Activated B cell treated with CpG ODN at 0.5 μM for 24 hours (primary cell): ENCODE data around the gene FAM177B. TPM values are rescaled to one million over a fixed set of nuclear protein-coding genes. Genes with fewer than 3 reads are reported as not detected.

ENCODE experiments used
- ATAC-seq: fragments of 200-7000 bp; cut with Tn5 transposase; one replicate; pipeline ENCODE4 v1.10.0; 2021; ENCODE audit warnings: low read depth, mild to moderate bottlenecking, moderate library complexity
- CTCF ChIA-PET: fragments of 350-600 bp; sonication (Branson Sonifier 250); formaldehyde crosslinking; loops from one replicate; lab custom pipeline; 2021; ENCODE audit warnings: antibody characterized with exemption; lab: Charles Lee
- POLR2A ChIA-PET: fragments of 350-600 bp; sonication (Branson Sonifier 250); formaldehyde crosslinking; loops from one replicate; lab custom pipeline; 2021; ENCODE audit warnings: antibody characterized with exemption; lab: Charles Lee
- DNase-seq: peaks from one replicate; pipeline ENCODE4 v3.0.0; 2022
- H3K27ac Mint-ChIP-seq: one replicate; pipeline ENCODE4 v1.8.0; 2020; ENCODE audit warnings: mixed read lengths
- H3K27me3 Mint-ChIP-seq: one replicate; pipeline ENCODE4 v1.8.0; 2021; ENCODE audit warnings: mixed read lengths
- H3K36me3 Mint-ChIP-seq: one replicate; pipeline ENCODE4 v1.8.0; 2021; ENCODE audit warnings: low read depth, mixed read lengths
- H3K4me1 Mint-ChIP-seq: one replicate; pipeline ENCODE4 v1.8.0; 2021; ENCODE audit warnings: mixed read lengths
- H3K4me3 Mint-ChIP-seq: one replicate; pipeline ENCODE4 v1.8.0; 2020; ENCODE audit warnings: mild to moderate bottlenecking, mixed read lengths
- H3K9me3 Mint-ChIP-seq: one replicate; pipeline ENCODE4 v1.8.0; 2020; ENCODE audit warnings: mixed read lengths
- intact Hi-C: fragments of 100-400 bp; cut with micrococcal nuclease; formaldehyde crosslinking; loops from one replicate; pipeline ENCODE4 v1.15.1; 2024
- total RNA-seq: library from RNA; stranded (reverse); gene quantifications from 2 replicates; pipeline ENCODE4 v1.2.3, GENCODE V29; 2022
- TF ChIP-seq, protein P1 (sequence below): fragments of 200-600 bp; IDR thresholded peaks from one replicate; pipeline ENCODE4 v1.8.0; 2022; ENCODE audit warnings: antibody characterized with exemption, mild to moderate bottlenecking

FAM177B gene
- total RNA-seq, 1 donor from 2014 or later = 3.5 TPM

GRCh38 chr1:222786121-222786520 lies 49.1 kb downstream of the FAM177B start:
- peaks cover 2% of the 10 kb centered on the region for H3K36me3 Mint-ChIP-seq
- POLR2A ChIA-PET = no interaction called here

GRCh38 chr1:222787729-222788128 lies 50.7 kb downstream of the FAM177B start:
- H3K4me3 Mint-ChIP-seq = no peak overlapping the region
- peaks cover 2% of the 10 kb centered on the region for H3K36me3 Mint-ChIP-seq
- CTCF ChIA-PET = interaction anchor here (0.9 to 1.2 kb wide), 2 partner anchors 42 to 55 kb away, joined by 3 read pairs; no protein-coding TSS in a partner anchor
- ATAC-seq (no peak), DNase-seq (no peak)
- intact Hi-C loops = no loop called here
- H3K27ac Mint-ChIP-seq = no peak overlapping the region
- TF ChIP-seq, protein P1, sequence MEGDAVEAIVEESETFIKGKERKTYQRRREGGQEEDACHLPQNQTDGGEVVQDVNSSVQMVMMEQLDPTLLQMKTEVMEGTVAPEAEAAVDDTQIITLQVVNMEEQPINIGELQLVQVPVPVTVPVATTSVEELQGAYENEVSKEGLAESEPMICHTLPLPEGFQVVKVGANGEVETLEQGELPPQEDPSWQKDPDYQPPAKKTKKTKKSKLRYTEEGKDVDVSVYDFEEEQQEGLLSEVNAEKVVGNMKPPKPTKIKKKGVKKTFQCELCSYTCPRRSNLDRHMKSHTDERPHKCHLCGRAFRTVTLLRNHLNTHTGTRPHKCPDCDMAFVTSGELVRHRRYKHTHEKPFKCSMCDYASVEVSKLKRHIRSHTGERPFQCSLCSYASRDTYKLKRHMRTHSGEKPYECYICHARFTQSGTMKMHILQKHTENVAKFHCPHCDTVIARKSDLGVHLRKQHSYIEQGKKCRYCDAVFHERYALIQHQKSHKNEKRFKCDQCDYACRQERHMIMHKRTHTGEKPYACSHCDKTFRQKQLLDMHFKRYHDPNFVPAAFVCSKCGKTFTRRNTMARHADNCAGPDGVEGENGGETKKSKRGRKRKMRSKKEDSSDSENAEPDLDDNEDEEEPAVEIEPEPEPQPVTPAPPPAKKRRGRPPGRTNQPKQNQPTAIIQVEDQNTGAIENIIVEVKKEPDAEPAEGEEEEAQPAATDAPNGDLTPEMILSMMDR = no peak
- POLR2A ChIA-PET = interaction anchor here (1.1 to 1.2 kb wide), 3 partner anchors 15 to 55 kb away, joined by 3 to 4 read pairs (median 3); no protein-coding TSS in a partner anchor
- no peaks in the 10 kb centered on the region for H3K27me3 Mint-ChIP-seq
- H3K4me1 Mint-ChIP-seq = peaks cover 57% of the 10 kb centered on the region
- peaks cover 11% of the 10 kb centered on the region for H3K9me3 Mint-ChIP-seq

More at GRCh38 chr1:222786121-222786520, 49.1 kb downstream of the FAM177B start:
- ATAC-seq = no peak
- H3K27ac Mint-ChIP-seq = no peak overlapping the region
- intact Hi-C loops = no loop called here
- no peak for DNase-seq
- TF ChIP-seq, protein P1 = no peak
- no peak overlapping the region for H3K4me3 Mint-ChIP-seq
- H3K4me1 Mint-ChIP-seq = peaks cover 53% of the 10 kb centered on the region
- peaks cover 11% of the 10 kb centered on the region for H3K9me3 Mint-ChIP-seq
- CTCF ChIA-PET = no interaction called here
- H3K27me3 Mint-ChIP-seq = no peaks in the 10 kb centered on the region

DNA sequence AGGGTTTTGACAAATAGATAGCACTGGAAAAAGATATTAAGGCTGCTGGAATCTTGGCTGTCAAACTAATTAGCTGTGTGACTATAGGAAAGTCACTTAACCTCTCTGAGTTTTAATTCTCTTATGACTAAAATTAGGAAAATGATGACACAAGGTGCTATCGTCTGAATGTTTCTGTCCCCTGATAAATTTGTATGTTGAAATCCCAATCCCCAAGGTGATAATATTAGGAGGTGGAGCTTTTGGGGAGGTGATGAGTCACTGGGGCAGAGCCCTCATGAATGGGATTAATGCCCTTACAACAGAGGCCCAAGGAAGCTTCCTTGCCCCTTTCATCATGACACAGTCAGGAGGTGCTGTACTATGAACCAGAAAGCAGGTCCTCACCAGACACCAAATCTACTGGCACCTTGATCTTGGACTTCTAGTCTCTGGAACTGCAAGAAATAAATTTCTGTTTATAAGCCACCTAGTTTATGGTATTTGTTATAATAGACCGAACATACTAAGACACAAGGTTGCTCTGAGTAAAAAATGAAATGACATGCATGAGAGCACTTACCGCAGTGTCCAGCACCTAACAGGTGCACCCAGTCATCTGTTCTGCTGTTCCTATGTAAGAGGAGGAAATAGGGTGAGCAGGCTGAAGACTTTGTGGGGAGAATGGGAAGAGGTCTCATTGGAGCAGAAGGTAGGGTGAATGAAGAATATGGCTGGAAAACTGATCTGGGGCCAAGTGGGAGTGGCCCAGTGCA lies 51.6 kb downstream of the FAM177B start:
- ChIA-PET CTCF (interaction anchor here (1.0 to 1.2 kb wide), 3 partner anchors 50 to 292 kb away, joined by 3 to 4 read pairs (median 3); no protein-coding TSS in a partner anchor), POLR2A (interaction anchor here (0.6 to 1.2 kb wide), 4 partner anchors 9 to 905 kb away, joined by 3 to 4 read pairs (median 3); no protein-coding TSS in a partner anchor)
- peak overlapping the region; percentile 4 for H3K4me3 Mint-ChIP-seq
- TF ChIP-seq, protein P1 = no peak
- H3K36me3 Mint-ChIP-seq = peaks cover 2% of the 10 kb centered on the region
- intact Hi-C loops = no loop called here
- no peaks in the 10 kb centered on the region for H3K27me3 Mint-ChIP-seq
- H3K4me1 Mint-ChIP-seq = peaks cover 60% of the 10 kb centered on the region
- peaks cover 11% of the 10 kb centered on the region for H3K9me3 Mint-ChIP-seq
- ATAC-seq (peak; percentile 50), DNase-seq (no peak)
- H3K27ac Mint-ChIP-seq = no peak overlapping the region

DNA sequence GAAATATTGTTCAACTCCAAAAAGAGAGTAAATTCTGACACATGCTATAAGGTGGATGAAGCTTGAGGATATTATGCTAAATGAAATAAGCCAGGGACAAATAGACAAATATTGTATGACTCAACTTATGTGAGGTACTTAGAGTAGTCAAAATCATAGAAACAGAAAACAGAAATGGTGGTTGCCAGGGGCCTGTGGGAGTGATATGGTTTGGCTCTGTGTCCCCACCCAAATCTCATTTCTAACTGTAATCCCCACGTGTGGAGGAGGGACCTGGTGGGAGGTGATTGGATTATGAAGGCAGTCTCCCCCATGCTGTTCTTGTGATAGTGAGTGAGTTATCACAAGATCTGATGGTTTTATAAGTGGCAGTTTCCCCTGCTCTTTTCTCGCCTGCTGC lies 53.1 kb downstream of the FAM177B start:
- H3K27me3 Mint-ChIP-seq = no peaks in the 10 kb centered on the region
- CTCF ChIA-PET = interaction anchor here (1.4 kb wide), 1 partner anchor 334 kb away, joined by 6 read pairs; no protein-coding TSS in a partner anchor

More for the DNA sequence above, 53.1 kb downstream of the FAM177B start:
- DNase-seq = no peak
- Mint-ChIP-seq H3K4me3 (no peak overlapping the region), H3K9me3 (peaks cover 11% of the 10 kb centered on the region), H3K36me3 (peaks cover 2% of the 10 kb centered on the region), H3K27ac (peak overlapping the region; percentile 24), H3K4me1 (peaks cover 49% of the 10 kb centered on the region)
- intact Hi-C loops = loop anchor here (5.0 kb wide), 2 partner anchors 197 to 892 kb away; no protein-coding TSS in a partner anchor
- ATAC-seq = no peak
- POLR2A ChIA-PET = interaction anchor here (1.0 kb wide), 1 partner anchor 146 kb away, joined by 3 read pairs; no protein-coding TSS in a partner anchor
- TF ChIP-seq, protein P1 = no peak
